Measurements from ENCODE around the gene ZNF3.

ZNF3 gene

DNA sequence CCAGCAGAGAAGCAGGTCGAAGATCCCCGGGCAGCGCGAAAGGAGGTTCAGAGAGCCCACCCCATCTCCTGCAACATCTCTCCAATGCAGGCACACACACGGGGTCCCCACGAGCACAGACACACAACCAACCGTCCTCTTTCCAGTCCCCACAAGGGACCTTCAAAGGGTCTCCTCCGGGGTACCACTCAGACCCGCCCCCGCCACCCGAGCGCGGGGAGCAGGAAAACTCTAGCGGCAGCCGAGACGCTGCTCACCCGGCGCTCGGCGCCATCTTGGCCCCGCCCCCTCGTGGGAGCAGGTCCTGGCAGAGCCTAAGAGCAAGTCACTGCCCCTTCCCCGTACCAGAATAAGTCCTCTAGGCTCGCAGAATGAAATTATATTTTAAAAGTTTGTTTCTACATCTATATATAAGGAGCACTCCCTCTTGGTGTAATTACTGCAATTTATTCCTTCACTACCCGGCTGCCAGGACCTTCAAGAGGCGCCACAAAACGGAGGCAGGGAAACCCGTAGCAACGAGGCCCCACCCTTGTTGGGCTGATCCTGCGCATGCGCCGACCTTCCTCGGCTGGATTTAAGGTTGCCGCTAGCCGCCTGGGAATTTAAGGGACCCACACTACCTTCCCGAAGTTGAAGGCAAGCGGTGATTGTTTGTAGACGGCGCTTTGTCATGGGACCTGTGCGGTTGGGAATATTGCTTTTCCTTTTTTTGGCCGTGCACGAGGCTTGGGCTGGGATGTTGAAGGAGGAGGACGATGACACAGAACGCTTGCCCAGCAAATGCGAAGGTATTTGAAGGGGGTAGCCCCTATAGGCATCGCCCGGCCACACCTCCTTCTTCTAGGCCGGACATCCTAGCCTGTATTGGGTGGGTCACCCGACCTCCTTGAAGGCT, 37.8 kb upstream of the ZNF3 start, which contains the start of the genes CNPY4 and TAF6:
Gene CNPY4 (plus strand): TSS at position 563 of the 898 bp plus-strand sequence. CDS start 111 bp downstream, at position 674.
Gene TAF6 (minus strand): TSS at position 287 of the 898 bp plus-strand sequence. CDS start 5,149 bp downstream, outside the sequence.
- ATAC-seq, result peak; percentile 78
- DNase-seq, result peak; percentile 95
- peaks cover 30% of the 10 kb centered on the region for H3K4me1 Mint-ChIP-seq
- H3K36me3 Mint-ChIP-seq (ENCODE audit: low read depth), result peaks cover 13% of the 10 kb centered on the region
- no peaks in the 10 kb centered on the region for H3K27me3 Mint-ChIP-seq
- peak within 1 kb of the TSS; percentile 99 for H3K27ac Mint-ChIP-seq
- H3K9me3 Mint-ChIP-seq, result no peaks in the 10 kb centered on the region
- peak within 1 kb of the TSS; percentile 94 for H3K4me3 Mint-ChIP-seq

GRCh38 chr7:100118388-100119071, 37.0 kb upstream of the ZNF3 start:
- Mint-ChIP-seq H3K27me3 (no peaks in the 10 kb centered on the region), H3K36me3 (ENCODE audit: low read depth) (peaks cover 13% of the 10 kb centered on the region), H3K27ac (peak overlapping the region; percentile 99), H3K9me3 (no peaks in the 10 kb centered on the region), H3K4me3 (peak overlapping the region; percentile 94), H3K4me1 (peaks cover 28% of the 10 kb centered on the region)
- DNase-seq (no peak), ATAC-seq (no peak)

DNA sequence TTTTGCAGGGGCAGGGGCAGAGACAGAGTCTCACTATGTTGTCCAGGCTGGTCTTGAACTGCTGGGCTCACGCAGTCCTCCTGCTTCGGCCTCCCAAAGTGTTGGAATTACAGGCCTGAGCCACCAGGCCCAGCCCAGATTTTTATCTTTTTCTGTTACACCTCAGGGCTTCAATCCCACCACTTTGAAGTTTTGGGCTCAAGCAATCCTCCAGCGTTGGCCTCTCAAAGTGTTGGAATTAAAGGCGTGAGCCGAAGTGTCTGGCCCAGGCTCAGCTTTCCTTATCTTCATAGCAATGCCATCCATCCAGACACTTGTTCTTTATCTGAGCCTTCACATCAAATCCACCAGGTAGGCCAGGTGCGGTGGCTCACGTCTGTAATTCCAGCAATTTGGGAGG, 33.5 kb upstream of the ZNF3 start:
- Mint-ChIP-seq H3K36me3 (ENCODE audit: low read depth) (peaks cover 16% of the 10 kb centered on the region), H3K27me3 (no peaks in the 10 kb centered on the region)

DNA sequence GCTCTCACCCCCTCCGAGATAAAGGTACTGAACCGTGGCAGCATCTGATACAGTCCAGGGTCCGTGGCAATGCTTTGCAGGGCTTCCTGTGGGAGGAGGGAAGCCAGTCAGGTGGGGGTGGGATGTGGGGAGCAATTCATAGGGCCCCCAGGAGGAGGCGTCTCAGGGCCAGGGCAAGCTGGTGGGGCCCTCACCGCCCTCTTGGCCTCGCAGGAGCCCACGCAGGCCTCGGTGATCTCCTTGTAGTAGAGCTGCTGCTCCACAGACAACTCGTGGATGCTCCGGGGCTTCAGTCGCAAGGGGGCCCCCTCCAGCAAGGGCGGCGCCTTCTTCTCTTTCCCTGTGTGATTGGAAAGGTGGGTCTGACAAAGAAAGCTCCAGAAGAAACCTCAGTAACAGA, 30.4 kb upstream of the ZNF3 start:
- DNase-seq (no peak), ATAC-seq (no peak)
- Mint-ChIP-seq H3K4me3 (no peak overlapping the region), H3K9me3 (no peaks in the 10 kb centered on the region), H3K36me3 (ENCODE audit: low read depth) (peaks cover 19% of the 10 kb centered on the region), H3K4me1 (no peaks in the 10 kb centered on the region), H3K27me3 (no peaks in the 10 kb centered on the region), H3K27ac (no peak overlapping the region)

More for the DNA sequence above, 33.5 kb upstream of the ZNF3 start:
- ATAC-seq, result no peak
- Mint-ChIP-seq H3K4me3 (no peak overlapping the region), H3K4me1 (peaks cover 17% of the 10 kb centered on the region), H3K9me3 (no peaks in the 10 kb centered on the region), H3K27ac (no peak overlapping the region)
- no peak for DNase-seq

GRCh38 chr7:100111156-100111555, 29.6 kb upstream of the ZNF3 start:
- Mint-ChIP-seq H3K4me3 (no peak overlapping the region), H3K27ac (no peak overlapping the region), H3K36me3 (ENCODE audit: low read depth) (peaks cover 18% of the 10 kb centered on the region), H3K27me3 (no peaks in the 10 kb centered on the region), H3K9me3 (no peaks in the 10 kb centered on the region), H3K4me1 (no peaks in the 10 kb centered on the region)
- ATAC-seq, result no peak
- no peak for DNase-seq

DNA sequence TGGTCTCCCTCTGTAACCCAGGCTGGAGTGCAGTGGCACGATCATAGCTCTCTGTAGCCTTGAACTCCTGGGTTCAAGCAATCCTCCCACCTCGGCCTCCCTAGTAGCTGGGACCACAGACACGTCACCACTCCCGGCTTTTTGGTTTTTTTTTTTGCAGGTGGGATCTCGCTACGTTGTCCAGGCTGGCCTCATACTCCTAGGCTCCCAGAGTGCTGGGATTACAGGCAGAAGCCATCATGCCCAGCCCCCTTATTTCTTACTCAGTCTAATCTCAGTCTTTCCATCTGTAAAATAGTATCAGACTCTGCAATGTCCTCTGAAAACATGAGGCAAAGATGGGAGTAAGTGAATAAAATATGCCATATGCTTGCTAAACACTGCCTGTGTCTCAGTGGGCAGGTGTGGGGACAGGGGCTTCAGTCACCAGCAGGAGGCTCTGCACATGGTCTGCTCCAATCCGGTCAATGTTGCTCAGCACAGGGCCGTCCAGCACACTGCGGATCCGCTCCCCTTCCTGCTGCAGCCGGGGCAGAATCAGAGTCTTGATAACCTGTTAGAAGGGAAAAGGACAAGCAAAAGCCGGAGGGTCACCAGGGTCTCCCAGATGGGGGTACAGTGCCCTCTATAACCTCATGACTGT, 28.1 kb upstream of the ZNF3 start:
- Mint-ChIP-seq H3K4me3 (no peak overlapping the region), H3K4me1 (no peaks in the 10 kb centered on the region), H3K9me3 (no peaks in the 10 kb centered on the region), H3K36me3 (ENCODE audit: low read depth) (peaks cover 18% of the 10 kb centered on the region), H3K27me3 (no peaks in the 10 kb centered on the region), H3K27ac (no peak overlapping the region)
- ATAC-seq (no peak), DNase-seq (no peak)

DNA sequence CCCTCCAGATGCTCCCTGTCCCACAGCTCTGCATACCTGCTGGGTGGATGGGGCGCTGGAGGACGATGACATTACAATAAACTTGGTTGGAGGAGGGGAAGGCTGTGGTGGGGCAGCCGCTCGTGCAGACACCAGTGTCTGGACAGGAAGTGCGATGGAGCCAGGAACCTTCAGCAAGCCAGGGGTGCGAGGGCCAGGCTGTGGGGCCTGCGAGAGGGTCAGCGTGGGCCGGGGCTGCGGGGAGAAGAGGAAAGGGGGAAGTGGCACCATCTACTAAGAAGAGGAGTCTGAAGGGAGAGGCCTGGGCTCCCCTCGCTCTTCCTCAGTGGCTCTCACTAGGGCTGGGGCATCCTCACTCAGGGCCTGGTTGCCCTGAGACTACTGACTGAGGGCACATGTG, 26.4 kb upstream of the ZNF3 start:
- H3K27ac Mint-ChIP-seq, result no peak overlapping the region
- ATAC-seq (no peak), DNase-seq (no peak)
- no peaks in the 10 kb centered on the region for H3K27me3 Mint-ChIP-seq
- no peaks in the 10 kb centered on the region for H3K4me1 Mint-ChIP-seq
- no peaks in the 10 kb centered on the region for H3K9me3 Mint-ChIP-seq
- H3K36me3 Mint-ChIP-seq (ENCODE audit: low read depth), result peaks cover 20% of the 10 kb centered on the region
- H3K4me3 Mint-ChIP-seq, result no peak overlapping the region

DNA sequence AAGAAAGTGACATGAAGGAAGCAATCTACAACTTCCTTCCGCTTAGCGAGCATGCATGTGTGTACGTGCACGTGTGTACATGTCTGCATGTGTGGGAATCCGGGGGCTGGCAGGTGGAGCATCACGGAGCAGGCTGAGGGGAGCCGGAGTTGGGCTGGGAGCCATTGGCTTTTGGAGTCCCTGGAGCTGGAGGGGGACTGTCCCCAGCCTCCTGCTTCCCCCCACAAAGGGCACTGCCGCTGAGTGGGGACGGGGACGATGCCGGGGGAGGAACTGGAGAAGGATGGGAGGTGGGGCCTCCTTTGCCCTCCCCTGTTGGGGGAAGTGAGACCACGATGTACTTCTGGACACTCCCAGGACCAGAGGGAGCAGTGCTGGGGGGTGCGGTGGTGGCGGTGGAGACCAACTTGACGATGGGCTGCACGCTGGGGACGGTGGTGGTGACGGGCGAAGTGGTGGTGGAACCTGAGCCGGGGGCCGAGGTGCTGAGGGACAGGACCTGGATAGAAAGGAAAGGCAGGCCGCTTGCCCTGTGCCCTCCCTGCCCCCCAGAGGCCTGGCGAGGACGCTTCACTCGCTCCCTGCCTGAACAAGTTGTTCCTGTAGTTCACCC, 25.7 kb upstream of the ZNF3 start:
- peaks cover 20% of the 10 kb centered on the region for H3K36me3 Mint-ChIP-seq (ENCODE audit: low read depth)
- peaks cover 5% of the 10 kb centered on the region for H3K4me1 Mint-ChIP-seq
- no peak overlapping the region for H3K27ac Mint-ChIP-seq
- DNase-seq (no peak), ATAC-seq (no peak)
- no peaks in the 10 kb centered on the region for H3K27me3 Mint-ChIP-seq
- no peak overlapping the region for H3K4me3 Mint-ChIP-seq
- H3K9me3 Mint-ChIP-seq, result no peaks in the 10 kb centered on the region

DNA sequence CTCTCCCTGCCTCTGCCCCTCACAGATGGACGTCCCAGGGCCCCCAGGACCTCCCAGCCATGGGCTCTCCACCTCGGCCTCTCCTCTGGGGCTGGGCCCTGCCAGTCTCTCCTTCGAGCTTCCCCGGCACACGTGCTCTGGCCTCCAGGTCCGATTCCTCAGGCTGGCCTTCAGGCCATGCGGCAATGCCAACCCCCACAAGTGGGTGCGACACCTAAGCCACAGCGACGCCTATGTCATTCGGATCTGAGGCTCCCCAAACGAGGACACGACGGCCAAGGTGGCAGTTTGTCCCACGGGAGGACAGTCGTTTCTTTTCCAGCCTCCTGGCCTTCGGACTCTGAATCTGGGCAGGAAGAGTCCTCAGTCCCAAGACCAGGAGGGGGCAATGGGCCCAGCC, 25.1 kb upstream of the ZNF3 start:
- no peak overlapping the region for H3K27ac Mint-ChIP-seq
- no peak overlapping the region for H3K4me3 Mint-ChIP-seq
- H3K27me3 Mint-ChIP-seq, result no peaks in the 10 kb centered on the region
- DNase-seq, result no peak
- peaks cover 5% of the 10 kb centered on the region for H3K4me1 Mint-ChIP-seq
- no peak for ATAC-seq
- H3K9me3 Mint-ChIP-seq, result no peaks in the 10 kb centered on the region
- H3K36me3 Mint-ChIP-seq (ENCODE audit: low read depth), result peaks cover 20% of the 10 kb centered on the region

GRCh38 chr7:100105534-100105933, 24.0 kb upstream of the ZNF3 start:
- Mint-ChIP-seq H3K4me1 (peaks cover 9% of the 10 kb centered on the region), H3K27ac (no peak overlapping the region), H3K36me3 (ENCODE audit: low read depth) (peaks cover 19% of the 10 kb centered on the region), H3K4me3 (no peak overlapping the region), H3K9me3 (no peaks in the 10 kb centered on the region), H3K27me3 (peaks cover 2% of the 10 kb centered on the region)
- ATAC-seq, result no peak
- no peak for DNase-seq

- H3K27me3 Mint-ChIP-seq, result peaks cover 2% of the 10 kb centered on the region
- H3K4me1 Mint-ChIP-seq, result peaks cover 32% of the 10 kb centered on the region
- H3K9me3 Mint-ChIP-seq, result no peaks in the 10 kb centered on the region
- peaks cover 35% of the 10 kb centered on the region for H3K36me3 Mint-ChIP-seq (ENCODE audit: low read depth)
- ATAC-seq (no peak), DNase-seq (no peak)
- peak overlapping the region; percentile 90 for H3K4me3 Mint-ChIP-seq
- H3K27ac Mint-ChIP-seq, result peak overlapping the region; percentile 79
Observed at GRCh38 chr7:100102950-100103840, 21.7 kb upstream of the ZNF3 start.

- Mint-ChIP-seq H3K9me3 (no peaks in the 10 kb centered on the region), H3K36me3 (ENCODE audit: low read depth) (peaks cover 44% of the 10 kb centered on the region), H3K4me1 (peaks cover 43% of the 10 kb centered on the region), H3K27ac (peak within 1 kb of the TSS; percentile 98), H3K4me3 (peak within 1 kb of the TSS; percentile 90), H3K27me3 (peaks cover 2% of the 10 kb centered on the region)
- peak; percentile 98 for DNase-seq
- peak; percentile 88 for ATAC-seq
Observed at GRCh38 chr7:100101016-100101862, 19.7 kb upstream of the ZNF3 start, which contains the start of the genes AP4M1 and MCM7. TSS of gene AP4M1 (plus strand) at chr7:100101643. CDS start at chr7:100101715, 72 bp downstream. TSS of gene MCM7 (minus strand) at chr7:100101397. CDS start at chr7:100101294, 103 bp downstream.
